Measurements from ENCODE around the gene KIF3B.
"Not testable (repeated sequence)": the region's sequence is repeated elsewhere in the genome, so short reads cannot be mapped to it uniquely, and the experiment has no call there.

GRCh38 chr20:32380037-32380436 is 102.6 kb downstream of the KIF3B start:
- not testable (repeated sequence) for TF ChIP-seq CTCF (conservative IDR thresholded peaks at IDR 0.05; ENCODE audit: low read depth, low read length); EZH2 (IDR thresholded peaks at IDR 0.05; ENCODE audit: low read length, unreplicated experiment); EZH2phosphoT487 (IDR thresholded peaks at IDR 0.05; ENCODE audit: borderline replicate concordance, low read length)
